OCI-LY7 (cell line): Measurements from ENCODE around the gene SPTB. TPM values are rescaled to one million over a fixed set of nuclear protein-coding genes. Genes with fewer than 3 reads are reported as not detected.

ENCODE experiments used
- BruUV-seq: library from RNA; stranded (reverse); fragments of 400-500 nt; replicated peaks from 2 replicates; lab custom pipeline; 2021; lab: Mats Ljungman, UMichigan
- CTCF ChIA-PET: fragments of 300-600 bp; sonication (Branson Sonifier 250); formaldehyde crosslinking; loops from one replicate; lab custom pipeline; 2022; ENCODE audit warnings: antibody characterized with exemption; ENCODE audit not compliant: unreplicated experiment; lab: Charles Lee
- POLR2A ChIA-PET: fragments of 300-600 bp; sonication (Branson Sonifier 250); formaldehyde crosslinking; loops from one replicate; lab custom pipeline; 2022; ENCODE audit warnings: antibody characterized with exemption; lab: Charles Lee
- DNase-seq: peaks from one replicate; pipeline ENCODE4 v3.0.0-alpha.2; 2015; ENCODE audit warnings: low spot score
- H2AFZ ChIP-seq: fragments of 200-600 bp; sonication (generic), shearing (Covaris generic); 2 replicates; pipeline ENCODE4 v1.6.1; 2014; ENCODE audit warnings: mild to moderate bottlenecking, antibody characterized with exemption, low read length, moderate library complexity
- H3K27ac ChIP-seq: fragments of 200-600 bp; sonication (generic); 2 replicates; pipeline ENCODE4 v1.5.1; 2014; ENCODE audit warnings: mixed run types, low read depth, mild to moderate bottlenecking, moderate library complexity, low read length, inconsistent platforms; ENCODE audit not compliant: poor library complexity, severe bottlenecking
- H3K36me3 ChIP-seq: fragments of 200-600 bp; sonication (generic); 2 replicates; pipeline ENCODE4 v1.6.1; 2014; ENCODE audit warnings: mild to moderate bottlenecking, antibody characterized with exemption, low read length, moderate library complexity, mixed read lengths; ENCODE audit not compliant: insufficient read depth
- H3K4me1 ChIP-seq: fragments of 200-600 bp; sonication (generic); 2 replicates; pipeline ENCODE4 v1.5.1; 2014; ENCODE audit warnings: mild to moderate bottlenecking, low read length; ENCODE audit not compliant: insufficient read depth, poor library complexity, severe bottlenecking
- H3K4me2 ChIP-seq: fragments of 200-600 bp; sonication (generic); 2 replicates; pipeline ENCODE4 v1.6.1; 2014; ENCODE audit warnings: mild to moderate bottlenecking, low read length
- H3K4me3 ChIP-seq: fragments of 200-600 bp; sonication (generic); 2 replicates; pipeline ENCODE4 v1.5.1; 2014; ENCODE audit warnings: mild to moderate bottlenecking, low read depth, low read length; ENCODE audit not compliant: poor library complexity, severe bottlenecking
- H3K79me2 ChIP-seq: fragments of 200-600 bp; sonication (generic); 2 replicates; pipeline ENCODE4 v1.6.1; 2016; ENCODE audit warnings: low read depth, mild to moderate bottlenecking, low read length, moderate library complexity, mixed read lengths; ENCODE audit not compliant: insufficient read depth
- H3K9me2 ChIP-seq: fragments of 200-600 bp; sonication (generic); 2 replicates; pipeline ENCODE4 v1.6.1; 2016; ENCODE audit warnings: mild to moderate bottlenecking, low read length, mixed read lengths; ENCODE audit not compliant: insufficient read depth
- H3K9me3 ChIP-seq: fragments of 200-600 bp; sonication (generic); 2 replicates; pipeline ENCODE4 v1.6.1; 2014; ENCODE audit warnings: mild to moderate bottlenecking, mixed run types, low read length, mixed read lengths
- H4K20me1 ChIP-seq: fragments of 200-600 bp; sonication (generic); 2 replicates; pipeline ENCODE4 v1.6.1; 2014; ENCODE audit warnings: mild to moderate bottlenecking, antibody characterized with exemption, low read length, moderate library complexity, mixed read lengths; ENCODE audit not compliant: insufficient read depth
- CTCF ChIP-seq: fragments of 200-600 bp; sonication (generic); conservative IDR thresholded peaks from 2 replicates; pipeline ENCODE4 v1.5.1; 2014; ENCODE audit warnings: mild to moderate bottlenecking, antibody characterized with exemption, low read length, moderate library complexity, mixed read lengths
- EZH2phosphoT487 ChIP-seq: fragments of 200-600 bp; sonication (generic); IDR thresholded peaks from 2 replicates; pipeline ENCODE4 v1.6.1; 2018; ENCODE audit warnings: low read depth, borderline replicate concordance, mild to moderate bottlenecking, mixed run types, antibody characterized with exemption, low read length, moderate library complexity, mixed read lengths
- intact Hi-C: fragments of 100-400 bp; cut with micrococcal nuclease; formaldehyde crosslinking; loops from one replicate; pipeline ENCODE4 v1.10.0; 2022; ENCODE audit not compliant: unreplicated experiment
- total RNA-seq, 2 experiments: library from RNA; depleted of rRNA in 1 of 2; stranded (reverse); fragments of >200 nt in 1 of 2; shearing (Covaris generic) in 1 of 2; gene quantifications; 2 replicates each; pipeline ENCODE4 v1.2.3, GENCODE V29; 2014 to 2022

SPTB gene
- total RNA-seq, 2 experiments from 2014 or later = not detected

- no peaks in the 10 kb centered on the region for H4K20me1 ChIP-seq
- H3K27ac ChIP-seq = no peak overlapping the region
- H2AFZ ChIP-seq = no peak overlapping the region
- BruUV-seq = no TSS peak
- intact Hi-C loops = no loop called here
- DNase-seq = no peak
- H3K4me3 ChIP-seq = no peak overlapping the region
- no peaks in the 10 kb centered on the region for H3K4me1 ChIP-seq
- H3K36me3 ChIP-seq = no peaks in the 10 kb centered on the region
- H3K9me3 ChIP-seq = no peaks in the 10 kb centered on the region
- H3K4me2 ChIP-seq = no peak overlapping the region
- no peaks in the 10 kb centered on the region for H3K9me2 ChIP-seq
- ChIA-PET POLR2A (interaction anchor here (0.6 kb wide), 1 partner anchor 25 kb away, joined by 3 read pairs; no protein-coding TSS in a partner anchor), CTCF (interaction anchor here (0.6 kb wide), 2 partner anchors 12 to 132 kb away, joined by 4 read pairs; no protein-coding TSS in a partner anchor)
- TF ChIP-seq EZH2phosphoT487 (no peak), CTCF (no peak)
- no peaks in the 10 kb centered on the region for H3K79me2 ChIP-seq
These were observed 120.2 kb downstream of the SPTB start for GRCh38 chr14:64759555-64759938.

DNA sequence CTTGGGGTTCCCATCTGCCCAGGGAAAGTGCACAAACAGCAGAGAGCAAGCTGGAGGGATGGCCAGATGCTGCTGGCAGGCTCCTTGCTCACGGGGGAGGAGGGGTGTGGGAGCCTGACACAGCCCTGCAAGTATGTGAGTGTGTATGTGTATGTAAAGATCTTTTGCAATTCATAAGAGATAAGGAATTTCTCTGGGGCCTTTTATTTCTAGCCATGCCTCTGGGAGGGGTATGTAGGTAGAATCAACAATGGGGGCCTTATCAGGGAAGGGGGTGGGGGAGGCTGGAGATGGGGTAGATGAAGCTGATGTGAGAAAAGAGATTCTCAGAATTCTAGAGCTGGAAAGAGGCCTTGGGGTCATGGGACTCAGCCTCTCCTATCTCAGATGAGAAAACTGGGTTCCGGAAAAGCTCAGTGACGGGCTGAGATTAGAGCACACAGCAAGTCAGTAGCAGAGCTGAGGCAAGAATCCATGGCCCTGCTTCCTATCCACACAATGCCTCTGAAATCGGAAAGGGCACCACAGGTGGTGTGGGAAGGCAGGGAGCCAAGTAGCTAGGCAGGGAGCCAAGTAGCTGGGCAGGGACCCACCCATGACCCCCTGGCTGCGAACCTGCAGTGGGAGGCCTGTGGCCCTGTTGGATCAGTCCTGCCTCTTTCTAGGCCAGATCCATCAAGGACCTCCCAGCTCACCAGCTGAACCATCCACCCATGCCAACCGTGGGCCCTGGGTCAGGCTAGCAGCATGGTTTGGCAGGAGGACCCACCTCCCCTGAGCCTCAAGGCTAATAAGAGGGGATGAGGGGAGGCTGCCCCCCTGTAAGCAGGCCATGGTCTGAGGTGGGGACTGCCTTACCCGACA lies 120.8 kb downstream of the SPTB start:
- no TSS peak for BruUV-seq
- Histone ChIP-seq H2AFZ (no peak overlapping the region), H3K4me3 (no peak overlapping the region), H3K79me2 (no peaks in the 10 kb centered on the region), H3K4me2 (no peak overlapping the region), H3K27ac (no peak overlapping the region), H3K9me2 (no peaks in the 10 kb centered on the region), H3K36me3 (no peaks in the 10 kb centered on the region), H4K20me1 (no peaks in the 10 kb centered on the region), H3K4me1 (no peaks in the 10 kb centered on the region), H3K9me3 (no peaks in the 10 kb centered on the region)
- CTCF ChIA-PET = no interaction called here
- intact Hi-C loops = no loop called here
- TF ChIP-seq CTCF (no peak), EZH2phosphoT487 (no peak)
- DNase-seq = no peak
- POLR2A ChIA-PET = interaction anchor here (0.5 to 0.6 kb wide), 2 partner anchors 25 to 82 kb away, joined by 3 read pairs; no protein-coding TSS in a partner anchor

GRCh38 chr14:64758025-64758521 lies 121.6 kb downstream of the SPTB start:
- ChIA-PET POLR2A (no interaction called here), CTCF (no interaction called here)
- no peaks in the 10 kb centered on the region for H4K20me1 ChIP-seq
- H3K27ac ChIP-seq = no peak overlapping the region
- H3K9me3 ChIP-seq = no peaks in the 10 kb centered on the region
- no peak for DNase-seq
- H3K79me2 ChIP-seq = no peaks in the 10 kb centered on the region
- TF ChIP-seq CTCF (no peak), EZH2phosphoT487 (no peak)
- no peak overlapping the region for H3K4me2 ChIP-seq
- intact Hi-C loops = no loop called here
- H3K9me2 ChIP-seq = no peaks in the 10 kb centered on the region
- no TSS peak for BruUV-seq
- no peaks in the 10 kb centered on the region for H3K36me3 ChIP-seq
- H3K4me3 ChIP-seq = no peak overlapping the region
- no peaks in the 10 kb centered on the region for H3K4me1 ChIP-seq
- no peak overlapping the region for H2AFZ ChIP-seq
